A549 treated with dexamethasone at 1 μM for 4 hours (cell line): ENCODE data around the gene TRMT44. TPM values are rescaled to one million over a fixed set of nuclear protein-coding genes. Genes with fewer than 3 reads are reported as not detected.

Experiments used
- total RNA-seq: library from RNA; stranded (reverse); fragments of 200-300 nt; extraction: Qiagen RNA extraction; gene quantifications from 5 replicates; pipeline ENCODE4 v1.2.3, GENCODE V29; 2022

TRMT44 gene
- total RNA-seq = 5.4 to 6.8 TPM (median 6.2 TPM) in 5 replicates

GRCh38 chr4:8440492-8441311 is at the start of gene TRMT44, which contains the start of gene ACOX3:
Gene TRMT44 (plus strand): TSS chr4:8440777. CDS start chr4:8440823, 46 bp downstream.
Gene ACOX3 (minus strand): TSS chr4:8440723. CDS start chr4:8416521, 24,202 bp downstream.

Other genes starting within 250 kb of the TRMT44 start
- 20.0 to 30.1 TPM (median 24.8 TPM) in 5 replicates for gene SH3TC1, start 241.5 kb upstream of the TRMT44 start, total RNA-seq
- 14.9 to 21.5 TPM (median 19.4 TPM) in 5 replicates for gene HTRA3, start 171.0 kb upstream of the TRMT44 start, total RNA-seq
- gene ACOX3, start 54 bp upstream of the TRMT44 start, total RNA-seq = 8.9 to 10.2 TPM (median 9.9 TPM) in 5 replicates
- 0.09 TPM in 1 of 5 replicates, not detected in the others for gene GPR78, start 139.6 kb downstream of the TRMT44 start, total RNA-seq
- gene CPZ, start 152.0 kb downstream of the TRMT44 start, total RNA-seq = 0.11 to 0.40 TPM (median 0.26 TPM) in 5 replicates